GM20431 (cell line): ENCODE data around the gene BRIP1.
"Not testable (repeated sequence)": the region's sequence is repeated elsewhere in the genome, so short reads cannot be mapped to it uniquely, and the experiment has no call there.

Experiments
- in situ Hi-C: fragments of 300-500 bp; cut with MseI, MboI; formaldehyde crosslinking; loops from one replicate; pipeline ENCODE4 v1.15.0; 2020; ENCODE audit warnings: low sequenced_read_pairs; ENCODE audit not compliant: unreplicated experiment

The BRIP1 gene

DNA sequence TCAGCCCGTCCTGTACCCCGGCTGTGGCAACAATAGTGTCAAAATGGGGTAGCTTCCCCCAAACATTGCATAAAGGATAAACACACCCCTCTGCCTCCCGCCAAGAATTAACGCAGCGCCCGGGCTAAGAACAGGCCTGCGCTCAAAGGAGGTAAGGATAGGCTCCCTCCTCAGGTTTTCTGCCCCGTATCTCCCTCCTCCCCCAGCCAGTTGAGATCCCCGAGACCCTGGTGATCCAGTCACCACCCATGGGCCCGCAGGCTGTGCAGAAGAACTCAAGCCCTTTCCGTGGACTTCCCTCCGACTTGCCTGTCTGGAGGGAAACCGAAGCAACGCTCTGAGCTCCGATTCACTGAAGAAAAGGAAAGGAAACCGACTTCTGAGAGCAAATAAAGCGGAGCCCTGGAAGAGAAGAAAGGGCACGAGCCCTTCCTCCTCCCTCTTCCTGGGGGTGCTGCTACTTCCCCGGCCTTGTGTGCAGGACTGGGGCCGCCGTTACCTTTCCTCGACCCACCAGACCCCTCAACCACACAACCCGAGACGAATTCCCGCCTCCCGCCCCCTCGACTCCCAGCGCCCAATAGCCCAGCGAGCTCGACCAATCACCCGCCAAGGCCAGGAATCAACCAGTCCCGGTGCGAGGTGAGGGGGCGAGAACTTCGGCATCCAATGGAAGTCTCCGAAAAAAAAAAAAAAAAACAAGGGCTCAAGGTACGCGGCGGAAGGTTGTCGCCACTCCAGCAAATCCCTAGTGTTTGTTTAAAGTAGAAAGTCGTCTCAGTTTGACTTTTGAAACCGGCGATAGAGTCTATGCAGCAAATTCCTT is at the start of gene BRIP1:
TSS of gene BRIP1 (minus strand) at position 554 of the 826 bp plus-strand sequence. CDS start 1,989 bp downstream, outside the sequence.
- in situ Hi-C loops = no loop called here

DNA sequence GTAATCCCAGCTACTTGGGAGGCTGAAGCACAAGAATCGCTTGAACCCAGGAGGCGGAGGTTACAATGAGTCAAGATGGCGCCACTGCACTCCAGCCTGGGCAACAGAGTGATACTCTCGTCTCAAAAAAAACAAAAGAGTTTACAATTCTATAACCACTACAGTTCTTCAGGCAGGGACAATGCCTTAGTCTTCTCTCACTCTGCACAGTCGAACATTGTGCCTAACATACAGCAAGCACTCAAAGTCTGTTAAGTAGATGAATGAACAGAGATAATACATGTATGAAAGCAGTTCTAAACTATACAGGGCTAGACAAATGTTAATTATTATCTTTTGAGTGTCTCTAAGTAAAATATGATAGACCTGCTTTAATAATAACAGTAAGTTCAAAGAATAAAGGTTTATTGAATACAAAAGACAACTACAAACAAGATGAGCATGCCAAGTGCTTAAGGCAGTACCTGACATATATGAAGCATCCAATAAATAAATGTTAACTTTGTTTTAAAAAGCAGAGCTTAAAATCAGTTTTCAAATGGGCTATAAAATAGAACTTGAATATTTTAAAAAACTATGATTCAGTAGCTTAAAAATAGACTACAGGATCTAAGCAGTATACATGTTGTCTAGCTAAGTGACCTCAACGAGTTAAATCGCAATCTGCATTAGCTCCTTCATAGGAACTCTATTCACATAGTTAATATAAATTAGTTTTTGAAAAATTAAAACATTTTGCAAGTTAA is 45.1 kb upstream of the BRIP1 start:
- in situ Hi-C loops = no loop called here

DNA sequence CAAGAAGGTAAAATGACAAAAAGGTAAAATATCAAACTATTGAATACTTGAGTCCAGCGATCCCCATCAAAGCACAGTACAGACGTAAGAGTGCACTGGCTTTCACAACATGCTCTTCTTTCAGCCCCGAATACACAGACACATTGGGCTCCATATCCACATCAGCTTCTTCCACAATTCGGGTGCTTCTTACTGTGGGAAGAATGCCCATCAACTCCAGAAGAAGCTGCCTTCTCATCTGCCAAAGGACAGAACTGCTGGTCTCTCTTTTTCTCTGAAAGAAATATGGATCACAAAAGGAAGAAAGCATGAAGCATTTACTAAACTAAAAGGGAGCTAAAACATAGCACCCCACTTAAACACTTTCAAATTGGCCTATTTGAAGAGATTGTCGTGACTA is 44.0 kb upstream of the BRIP1 start:
- in situ Hi-C loops = no loop called here

DNA sequence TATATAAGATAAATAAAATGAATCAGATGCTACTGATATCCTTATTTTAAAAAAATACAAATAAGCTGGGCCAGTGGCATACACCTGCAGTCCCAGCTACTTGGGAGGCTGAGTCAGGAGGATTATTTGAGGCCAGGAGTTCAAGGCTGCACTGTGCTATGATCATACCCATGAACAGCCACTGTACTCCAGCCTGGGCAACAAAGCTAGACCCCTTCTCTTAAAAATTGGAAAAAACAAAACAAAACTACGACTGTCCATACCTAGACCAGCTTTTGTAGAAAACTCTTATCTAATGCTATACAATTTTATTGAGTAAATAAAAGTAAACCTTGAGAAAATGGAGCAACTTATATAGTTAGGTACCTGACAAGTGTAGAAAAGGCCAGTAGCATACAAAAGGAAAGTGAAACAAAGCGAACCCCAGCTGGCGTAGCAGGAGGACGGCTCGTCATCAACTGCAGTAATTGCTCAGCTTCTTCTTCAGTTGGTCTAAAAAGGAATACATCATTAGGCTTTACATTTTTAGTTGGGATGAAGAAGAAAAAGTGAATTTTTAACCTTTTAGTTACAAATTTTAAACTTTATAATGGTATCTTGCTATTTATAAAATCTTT is 40.9 kb upstream of the BRIP1 start:
- in situ Hi-C loops = no loop called here

DNA sequence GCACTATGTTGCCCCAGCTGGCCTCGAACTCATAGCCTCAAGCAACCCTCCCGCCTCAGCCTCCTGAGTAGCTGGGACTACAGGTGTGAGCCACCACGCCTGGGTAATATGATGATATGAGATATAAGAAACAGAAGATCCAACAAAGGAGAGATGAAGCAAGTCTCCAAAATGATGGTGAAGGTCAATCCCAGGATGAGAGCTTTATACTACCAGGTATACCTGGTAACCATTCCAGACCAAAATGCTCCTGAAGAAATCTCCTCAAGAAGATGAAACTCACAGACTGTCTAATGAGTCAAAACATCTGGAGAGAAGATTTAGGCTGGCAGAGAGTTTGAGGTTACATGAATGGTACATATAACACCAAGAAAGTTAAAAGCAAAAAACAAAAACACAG is 39.9 kb upstream of the BRIP1 start:
- in situ Hi-C loops = no loop called here

DNA sequence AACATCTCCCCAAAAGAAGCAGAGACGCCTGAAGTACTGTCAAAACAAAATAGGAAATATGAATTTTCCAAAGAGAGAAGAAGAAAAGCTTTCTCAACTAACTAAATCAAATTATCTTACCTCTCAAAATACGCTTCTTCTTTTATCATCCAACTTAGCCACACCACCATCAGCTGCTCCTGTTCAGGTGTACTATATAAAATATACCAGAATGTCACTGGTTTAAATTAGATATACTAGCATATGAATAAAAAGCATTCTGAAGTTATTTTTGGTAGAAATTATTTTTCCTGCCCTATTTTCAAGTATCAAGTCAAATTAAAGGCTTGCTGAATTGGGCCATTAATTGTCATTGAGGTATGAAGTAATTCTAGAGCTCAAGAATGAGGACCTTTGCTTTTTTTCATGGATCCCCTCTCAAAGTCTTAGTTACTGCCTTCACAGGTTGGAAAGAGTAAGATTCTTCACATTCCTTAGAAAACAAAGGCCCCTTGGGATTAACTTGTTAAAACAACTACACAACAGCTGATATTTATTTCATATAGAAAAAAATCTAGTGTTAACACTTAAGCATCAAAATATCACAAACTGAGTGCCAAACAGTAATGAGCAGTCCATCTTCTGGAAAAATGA is 34.3 kb upstream of the BRIP1 start:
- in situ Hi-C loops = no loop called here

DNA sequence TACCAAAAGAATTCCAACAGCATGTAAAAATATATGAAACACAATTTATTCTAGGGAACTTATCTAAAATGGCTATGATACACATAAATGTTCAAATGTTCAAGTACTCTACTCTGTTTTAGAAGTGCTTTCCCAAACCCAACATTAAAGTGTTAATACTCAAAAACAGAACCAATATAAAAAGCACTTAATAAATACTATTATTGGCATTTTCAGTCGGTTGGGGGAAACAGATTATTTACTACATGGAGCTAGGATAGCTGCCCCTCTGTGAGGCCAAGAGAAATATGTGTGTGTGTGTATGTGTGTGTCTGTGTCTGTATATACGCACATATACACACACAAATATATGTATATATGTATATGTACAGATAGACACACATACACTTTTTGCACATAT is 32.1 kb upstream of the BRIP1 start:
- in situ Hi-C loops = no loop called here

DNA sequence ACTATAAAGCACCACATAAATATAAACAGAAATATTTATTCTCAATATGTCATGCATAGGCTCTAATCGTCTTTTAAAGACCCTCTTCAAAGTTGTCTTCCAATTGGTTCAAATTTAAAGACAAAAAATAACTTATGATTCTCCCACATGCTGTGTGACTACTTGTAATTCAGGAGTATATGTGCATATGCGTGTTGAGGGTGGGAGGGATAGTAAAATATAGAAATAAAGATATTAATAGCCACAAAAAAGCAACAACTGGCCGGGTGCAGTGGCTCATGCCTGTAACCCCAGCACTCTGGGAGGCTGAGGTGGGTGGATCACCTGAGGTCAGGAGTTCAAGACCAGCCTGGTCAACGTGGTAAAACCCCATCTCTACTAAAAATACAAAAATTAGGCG is 31.0 kb upstream of the BRIP1 start:
- in situ Hi-C loops = not testable (repeated sequence)

DNA sequence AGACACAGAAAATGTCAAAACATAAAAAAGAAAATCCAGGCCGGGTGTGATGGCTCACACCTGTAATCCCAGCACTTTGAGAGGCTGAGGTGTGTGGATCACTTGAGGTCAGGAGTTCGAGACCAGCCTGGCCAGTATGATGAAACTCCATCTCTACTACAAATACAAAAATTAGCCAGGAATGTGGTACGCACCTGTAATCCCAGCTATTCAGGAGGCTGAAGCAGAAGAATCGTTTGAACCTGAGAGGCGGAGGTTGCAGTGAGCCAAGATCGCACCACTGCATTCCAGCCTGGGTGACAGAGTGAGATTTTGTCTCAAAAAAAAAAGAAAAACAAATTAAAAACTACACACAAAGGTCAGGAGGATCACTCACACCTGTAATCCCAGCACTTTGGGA is 24.4 kb upstream of the BRIP1 start:
- in situ Hi-C loops = not testable (repeated sequence)

DNA sequence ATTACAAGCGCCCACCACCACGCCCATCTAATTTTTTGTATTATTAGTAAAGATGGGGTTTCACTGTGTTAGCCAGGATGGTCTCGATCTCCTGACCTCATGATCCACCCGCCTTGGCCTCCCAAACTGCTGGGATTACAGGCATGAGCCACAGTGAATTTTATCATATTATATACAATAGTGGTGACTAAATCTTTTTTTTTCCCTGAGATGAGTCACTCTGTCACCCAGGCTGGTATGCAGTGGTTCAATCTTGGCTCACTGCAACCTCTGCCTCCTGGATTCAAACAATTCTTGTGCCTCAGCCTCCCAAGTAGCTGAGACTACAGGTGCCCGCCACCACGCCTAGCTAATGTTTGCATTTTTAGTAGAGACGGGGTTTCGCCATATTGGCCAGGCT is 22.5 kb upstream of the BRIP1 start:
- in situ Hi-C loops = not testable (repeated sequence)

DNA sequence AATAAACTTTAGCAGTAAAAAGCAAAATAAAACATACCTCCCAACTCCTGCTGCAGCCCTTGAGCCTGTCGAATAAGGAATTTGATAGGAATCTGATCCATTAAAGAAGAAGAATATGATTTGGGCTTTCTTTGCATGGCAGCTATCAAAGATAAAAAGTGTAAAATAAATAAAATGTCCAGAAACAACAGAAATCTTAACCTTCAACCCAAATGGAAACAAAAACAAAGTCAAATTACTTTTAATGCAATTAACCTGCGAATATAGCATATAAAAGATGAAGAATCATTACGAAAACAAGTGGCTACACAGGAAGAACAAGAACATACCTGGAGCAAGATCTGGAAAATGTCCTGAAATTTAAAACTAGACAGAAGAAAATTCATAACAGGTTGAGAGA is 21.5 kb upstream of the BRIP1 start:
- in situ Hi-C loops = no loop called here

DNA sequence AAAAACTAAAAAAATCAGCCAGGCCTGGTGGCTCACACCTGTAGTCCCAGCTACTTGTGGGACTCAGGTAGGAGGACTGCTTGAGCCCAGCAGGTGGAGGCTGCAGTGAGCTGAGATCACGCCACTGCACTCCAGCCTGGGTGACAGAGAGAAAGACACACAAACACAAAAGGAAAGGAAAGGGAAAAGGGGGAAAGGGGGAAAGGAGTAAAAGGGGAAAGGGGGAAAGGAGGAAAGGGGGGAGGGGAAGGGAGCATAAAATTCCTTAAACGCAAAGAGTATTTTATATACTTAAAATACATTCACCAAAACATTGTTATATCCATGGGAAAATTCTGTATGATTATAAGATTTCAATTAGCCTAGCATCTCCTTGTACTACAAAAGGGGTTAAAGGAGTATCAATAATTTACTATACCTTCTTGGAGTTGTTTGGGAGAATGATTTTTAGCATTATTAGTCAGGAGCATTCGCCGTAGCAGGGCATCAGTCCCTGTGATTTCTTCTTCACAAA is 17.3 kb upstream of the BRIP1 start:
- in situ Hi-C loops = no loop called here

DNA sequence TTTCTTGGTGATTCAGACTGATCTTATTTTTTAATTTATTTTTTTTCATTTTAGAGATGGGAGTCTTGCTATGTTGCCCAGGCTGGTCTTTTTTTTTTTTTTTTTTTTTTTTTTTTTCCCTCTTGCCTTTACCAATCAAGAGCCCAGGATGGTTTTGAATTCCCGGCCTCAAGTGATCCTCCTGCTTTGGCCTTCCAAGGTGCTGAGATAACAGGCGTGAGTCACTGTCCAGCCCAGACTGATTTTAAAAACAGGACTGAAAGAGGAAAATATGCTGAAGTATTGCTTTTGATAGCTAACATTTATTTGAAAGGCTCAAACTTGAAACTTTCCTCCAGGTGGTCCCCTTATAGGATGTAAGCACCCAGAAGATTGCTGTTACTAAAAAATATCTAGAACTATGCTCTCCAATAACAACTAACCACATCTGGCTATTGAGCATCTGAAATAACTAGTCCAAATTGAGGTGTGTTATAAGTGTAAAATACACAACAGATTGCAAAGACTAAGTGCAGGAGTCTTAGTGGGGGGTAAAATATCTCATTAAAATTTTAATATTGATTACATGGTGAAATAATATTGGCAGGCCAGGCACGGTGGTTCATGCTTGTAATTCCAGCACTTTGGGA is 15.8 kb upstream of the BRIP1 start:
- in situ Hi-C loops = no loop called here

DNA sequence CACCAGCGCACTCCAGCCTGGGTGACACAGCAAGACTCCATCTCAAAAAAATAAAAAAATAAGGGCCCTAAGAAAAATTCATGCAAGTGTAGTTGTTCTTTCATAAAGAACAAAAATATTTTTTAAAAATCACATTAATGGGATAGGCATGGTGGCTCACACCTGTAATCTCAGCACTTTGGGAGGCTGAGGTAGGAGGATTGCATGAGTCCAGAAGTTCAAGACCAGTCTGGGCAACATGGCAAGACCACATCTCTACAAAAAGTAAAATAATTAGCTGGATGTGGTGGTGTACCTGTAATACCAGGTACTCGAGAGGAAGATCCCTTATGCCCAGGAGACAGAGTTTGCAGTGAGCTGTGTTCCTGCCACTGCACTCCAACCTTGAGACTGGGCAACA is 15.2 kb upstream of the BRIP1 start:
- in situ Hi-C loops = no loop called here

DNA sequence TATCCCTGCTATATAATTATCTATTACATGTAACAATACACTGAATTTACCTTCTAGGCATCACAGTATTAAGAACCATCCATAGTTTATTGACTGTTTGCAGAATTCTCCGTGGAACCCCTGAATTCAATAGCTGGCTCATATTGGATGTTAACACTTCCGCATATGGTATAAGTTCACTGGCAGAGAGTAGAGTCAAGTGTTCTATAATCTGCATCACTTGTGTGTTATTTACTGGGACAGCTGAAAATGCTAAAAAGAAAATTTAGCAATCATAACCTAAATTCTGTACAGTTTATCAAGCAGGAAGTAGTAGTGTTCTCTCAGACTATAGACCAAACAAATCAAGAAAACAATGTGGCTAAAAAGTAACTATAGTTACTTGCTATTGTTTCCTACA is 14.5 kb upstream of the BRIP1 start:
- in situ Hi-C loops = no loop called here

DNA sequence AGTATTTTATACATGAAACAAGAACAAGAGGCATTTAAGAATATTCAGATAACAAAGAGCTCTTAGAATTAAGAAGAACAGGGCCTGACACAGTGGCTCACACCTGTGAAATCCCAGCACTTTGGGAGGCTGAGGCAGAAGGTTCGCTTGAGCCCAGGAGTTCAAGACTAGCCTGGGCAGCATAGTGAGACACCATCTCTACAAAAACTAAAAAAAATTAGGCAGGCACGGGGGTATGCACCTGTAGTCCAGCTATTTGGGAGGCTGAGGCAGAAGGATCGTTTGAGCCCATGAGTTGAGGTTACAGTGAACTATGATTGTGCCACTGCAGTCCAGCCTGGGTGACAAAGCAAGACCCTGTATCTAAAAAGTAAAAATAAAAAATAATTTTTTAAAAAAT is 12.5 kb upstream of the BRIP1 start:
- in situ Hi-C loops = no loop called here

DNA sequence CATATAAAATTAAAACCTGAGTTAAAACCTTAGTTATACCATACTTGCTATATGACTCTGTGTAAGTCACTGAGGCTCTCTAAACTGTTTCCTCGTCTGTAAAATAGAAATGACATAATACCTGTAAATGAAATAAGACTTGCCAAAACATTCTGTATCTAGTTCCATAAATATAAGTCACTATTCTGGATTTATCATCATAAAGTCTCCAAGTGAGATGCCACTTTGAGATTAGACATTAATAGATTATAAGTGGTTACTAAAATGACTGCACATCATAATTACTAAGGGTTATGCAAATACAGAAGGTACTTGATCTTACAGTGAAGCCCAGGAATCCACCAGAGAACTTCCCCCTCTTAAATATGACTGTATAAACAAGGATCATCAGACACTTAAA is 12.0 kb upstream of the BRIP1 start:
- in situ Hi-C loops = no loop called here

DNA sequence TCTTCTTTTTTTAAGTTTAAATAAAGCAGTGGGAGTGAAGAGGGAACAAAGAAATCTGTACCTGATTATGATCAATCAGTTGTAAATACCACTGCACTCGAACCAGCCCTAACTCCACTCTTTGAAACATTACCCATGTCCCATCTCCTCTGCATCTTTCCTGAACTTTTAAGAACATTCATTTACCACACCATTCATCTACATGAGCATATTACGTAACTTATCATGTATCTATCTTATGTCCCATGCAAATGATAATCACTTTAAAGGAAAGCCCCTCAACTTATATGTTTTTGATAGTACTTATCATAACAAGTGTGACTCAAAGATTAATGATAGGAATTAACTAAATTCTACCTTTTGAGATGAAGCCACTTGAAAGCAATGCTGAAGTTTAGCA is 10.7 kb upstream of the BRIP1 start:
- in situ Hi-C loops = no loop called here

DNA sequence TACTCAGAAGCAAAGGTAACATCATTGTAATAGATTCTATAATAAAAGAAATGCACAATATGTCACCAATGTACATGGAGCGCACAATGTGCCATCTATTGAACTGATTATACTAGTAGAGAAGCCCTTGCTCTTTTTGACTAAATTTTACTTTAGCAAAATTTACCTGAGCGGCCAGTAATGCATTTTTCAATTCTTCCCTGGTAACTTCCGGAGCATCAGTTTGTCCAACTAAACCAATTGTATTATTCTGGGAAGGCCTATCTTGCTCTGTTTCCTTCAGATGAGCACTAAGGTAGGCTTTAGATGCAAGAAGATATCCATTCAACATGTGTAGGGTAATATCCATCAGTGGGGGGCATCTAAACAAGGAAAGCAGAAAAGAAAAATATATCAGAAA is 8.8 kb upstream of the BRIP1 start:
- in situ Hi-C loops = no loop called here

DNA sequence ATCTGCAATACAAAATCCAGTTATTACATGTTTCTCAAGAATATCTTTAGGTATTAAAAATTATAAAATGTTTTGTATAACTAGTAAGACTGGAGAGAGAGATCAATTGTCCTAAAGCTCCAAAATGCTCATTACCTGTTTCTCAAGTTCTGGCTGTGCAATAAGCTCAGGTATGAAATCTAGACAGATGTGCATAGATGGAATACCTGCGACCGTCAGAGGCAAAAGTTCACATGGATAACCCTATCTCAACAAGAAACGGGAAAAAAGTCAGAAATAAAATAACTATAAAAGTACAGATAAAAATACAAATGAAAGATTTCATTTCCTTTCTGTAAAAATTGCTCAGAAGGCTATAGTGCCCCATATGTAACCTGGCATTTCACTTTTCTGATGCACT is 5.8 kb upstream of the BRIP1 start:
- in situ Hi-C loops = no loop called here
